B cell (primary cell): ENCODE results near the gene DGKZ. TPM values are rescaled to one million over a fixed set of nuclear protein-coding genes. Genes with fewer than 3 reads are reported as not detected.

Experiments used
- ATAC-seq: fragments of 200-7000 bp; cut with Tn5 transposase; one replicate; pipeline ENCODE4 v1.10.0; 2021; ENCODE audit warnings: low read depth, mild to moderate bottlenecking, moderate number of reproducible peaks, moderate library complexity
- CTCF ChIA-PET: fragments of 350-600 bp; sonication (Branson Sonifier 250); formaldehyde crosslinking; loops from one replicate; lab custom pipeline; 2021; ENCODE audit warnings: antibody characterized with exemption, inconsistent platforms; lab: Charles Lee
- POLR2A ChIA-PET: fragments of 350-600 bp; sonication (Branson Sonifier 250); formaldehyde crosslinking; loops from one replicate; lab custom pipeline; 2021; ENCODE audit warnings: antibody characterized with exemption; lab: Charles Lee
- DNase-seq: peaks from one replicate; pipeline ENCODE4 v3.0.0; 2013
- H2AFZ ChIP-seq: 2 replicates; pipeline ENCODE4 v1.6.1; 2012; ENCODE audit warnings: mild to moderate bottlenecking, low read depth, low read length; ENCODE audit not compliant: insufficient read depth, poor library complexity, severe bottlenecking
- H3K27ac ChIP-seq, 2 donors: 1 replicate in 1 of 2; 2 replicates in 1 of 2; pipeline ENCODE4 v1.5.1; 2012 to 2013; ENCODE audit warnings: low read length in 2 of 2, mild to moderate bottlenecking in 2 of 2, moderate library complexity in 1 of 2
- H3K27me3 ChIP-seq, 4 experiments: fragments of 200-600 bp in 1 of 4; sonication (generic) in 1 of 4; replicated peaks in 1 of 4; 1 replicate in 2 of 4; 2 replicates in 2 of 4; pipeline versions ENCODE4 v1.6.1 to v1.7.0; 2013 to 2016; ENCODE audit warnings: low read length in 3 of 4, mild to moderate bottlenecking in 2 of 4, mixed read lengths in 1 of 4, moderate library complexity in 1 of 4; ENCODE audit not compliant: insufficient read depth in 4 of 4, control insufficient read depth in 3 of 4; ENCODE audit errors: control extremely low read depth in 1 of 4
- H3K36me3 ChIP-seq, 2 experiments: replicated peaks in 1 of 2; 1 replicate in 1 of 2; 2 replicates in 1 of 2; pipeline versions ENCODE4 v1.6.1 to v1.7.1; 2013; ENCODE audit warnings: low read length in 1 of 2; ENCODE audit not compliant: insufficient read depth in 2 of 2, control insufficient read depth in 1 of 2; ENCODE audit errors: control extremely low read depth in 1 of 2, extremely low read depth in 1 of 2
- H3K4me1 ChIP-seq, 2 donors: fragments of 200-600 bp in 1 of 2; sonication (generic) in 1 of 2; 1 replicate in 1 of 2; 2 replicates in 1 of 2; pipeline versions ENCODE4 v1.5.1 to v1.6.1; 2013 to 2017; ENCODE audit warnings: low read length in 2 of 2; ENCODE audit not compliant: control insufficient read depth in 2 of 2, insufficient read depth in 2 of 2
- H3K4me2 ChIP-seq: replicated peaks from 2 replicates; pipeline ENCODE3; 2012; ENCODE audit warnings: mild to moderate bottlenecking, low read depth, low read length; ENCODE audit not compliant: poor library complexity, severe bottlenecking
- H3K4me3 ChIP-seq, 5 experiments: fragments of 200-600 bp in 1 of 5; sonication (generic) in 1 of 5; 1 replicate in 3 of 5; 2 replicates in 2 of 5; pipeline versions ENCODE4 v1.5.1 to v1.7.0; 2011 to 2016; ENCODE audit warnings: low read length in 4 of 5, mild to moderate bottlenecking in 4 of 5, low read depth in 2 of 5, control low read depth in 1 of 5, moderate library complexity in 1 of 5; ENCODE audit not compliant: insufficient read depth in 1 of 5; ENCODE audit errors: control extremely low read depth in 1 of 5, extremely low read depth in 1 of 5
- H3K79me2 ChIP-seq: fragments of 200-600 bp; sonication (generic); one replicate; pipeline ENCODE4 v1.6.0; 2016; ENCODE audit warnings: low read length; ENCODE audit not compliant: control insufficient read depth, insufficient read depth
- H3K9ac ChIP-seq: fragments of 200-600 bp; sonication (generic); 2 replicates; pipeline ENCODE4 v1.6.1; 2017; ENCODE audit warnings: mild to moderate bottlenecking, low read length, moderate library complexity
- H3K9me3 ChIP-seq, 3 donors: one replicate each; pipeline versions ENCODE4 v1.6.1 to v1.7.1; 2013; ENCODE audit warnings: low read length in 2 of 3; ENCODE audit not compliant: control insufficient read depth in 2 of 3, insufficient read depth in 1 of 3; ENCODE audit errors: control extremely low read depth in 1 of 3
- H4K20me1 ChIP-seq: 2 replicates; pipeline ENCODE4 v1.6.0; 2012; ENCODE audit warnings: mild to moderate bottlenecking, low read length; ENCODE audit not compliant: insufficient read depth, control insufficient read depth, poor library complexity, severe bottlenecking
- H3K27ac Mint-ChIP-seq: one replicate; pipeline ENCODE4 v1.8.0; 2021; ENCODE audit warnings: mixed read lengths
- H3K27me3 Mint-ChIP-seq: one replicate; pipeline ENCODE4 v1.8.0; 2021; ENCODE audit warnings: mixed read lengths
- H3K4me1 Mint-ChIP-seq: one replicate; pipeline ENCODE4 v1.8.0; 2021; ENCODE audit warnings: mixed read lengths
- H3K4me3 Mint-ChIP-seq: one replicate; pipeline ENCODE4 v1.8.0; 2021; ENCODE audit warnings: mixed read lengths
- H3K9me3 Mint-ChIP-seq: one replicate; pipeline ENCODE4 v1.8.0; 2022; ENCODE audit warnings: mixed read lengths; ENCODE audit not compliant: insufficient read depth
- CTCF ChIP-seq: fragments of 200-600 bp; IDR thresholded peaks from one replicate; pipeline ENCODE4 v1.8.0; 2022; ENCODE audit warnings: antibody characterized with exemption, mild to moderate bottlenecking
- EZH2 ChIP-seq: IDR thresholded peaks from 2 replicates; pipeline ENCODE4 v1.6.1; 2012; ENCODE audit warnings: borderline replicate concordance, low read depth, mild to moderate bottlenecking, moderate library complexity, low read length; ENCODE audit not compliant: insufficient read depth, poor library complexity, severe bottlenecking
- WGBS: methylation state at CpG from one replicate; pipeline ENCODE4 v1.1.5; 2013; ENCODE audit warnings: missing lambda C conversion rate; ENCODE audit not compliant: insufficient coverage; 5-methylcytosine and 5-hydroxymethylcytosine counted together
- intact Hi-C: fragments of 100-400 bp; cut with micrococcal nuclease; formaldehyde crosslinking; loops from one replicate; pipeline ENCODE4 v1.10.0; 2022
- polyA plus RNA-seq: library from polyadenylated mRNA; depleted of rRNA; stranded (reverse); fragments of >200 nt; gene quantifications from 2 replicates; pipeline ENCODE4 v1.2.3, GENCODE V29; 2012
- total RNA-seq, 2 donors: library from RNA; stranded (reverse); fragments of 120-200 nt in 1 of 2; gene quantifications; 1 replicate in 1 of 2; 2 replicates in 1 of 2; pipeline versions ENCODE4 v1.2.3 to v1.2.4, GENCODE V29; 2013 to 2022

Gene DGKZ
- total and polyA plus RNA-seq, 2 donors (not counting 1 experiment from before 2014, with no cell fraction given) = 56.6 to 79.5 TPM

GRCh38 chr11:46362156-46363030, 15.1 kb downstream of the DGKZ start:
- ChIA-PET CTCF (interaction anchor here (1.4 kb wide), 1 partner anchor 123 kb away, joined by 3 read pairs; no protein-coding TSS in a partner anchor), POLR2A (no interaction called here)
- peaks cover 53% of the 10 kb centered on the region for H3K79me2 ChIP-seq
- no peaks in the 10 kb centered on the region for H3K9me3 Mint-ChIP-seq
- H3K4me3 ChIP-seq = no peak overlapping the region
- ATAC-seq = no peak
- intact Hi-C loops = no loop called here
- 63% methylated on average over 20 of the region's 20 CpGs for WGBS
- no peak overlapping the region for H2AFZ ChIP-seq
- no peaks in the 10 kb centered on the region for H3K36me3 ChIP-seq
- no peaks in the 10 kb centered on the region for H3K9me3 ChIP-seq
- peak overlapping the region; percentile 90 for H3K4me2 ChIP-seq
- DNase-seq = no peak
- no peaks in the 10 kb centered on the region for H3K27me3 ChIP-seq
- peaks cover 19 to 30% of the 10 kb centered on the region in 2 donors for H3K4me1 ChIP-seq
- H3K9ac ChIP-seq = peak overlapping the region; percentile 62
- no peak overlapping the region for H3K27ac ChIP-seq
- peaks cover 25% of the 10 kb centered on the region for H3K4me1 Mint-ChIP-seq
- peak overlapping the region; percentile 84 for H3K4me3 Mint-ChIP-seq
- no peak overlapping the region for H3K27ac Mint-ChIP-seq
- peaks cover 70% of the 10 kb centered on the region for H4K20me1 ChIP-seq
- H3K27me3 Mint-ChIP-seq = no peaks in the 10 kb centered on the region
- no peak for TF ChIP-seq EZH2
- TF ChIP-seq CTCF = no peak

GRCh38 chr11:46363031-46363407, 15.8 kb downstream of the DGKZ start:
- CTCF ChIA-PET = interaction anchor here (1.4 to 1.9 kb wide), 2 partner anchors 10 to 124 kb away, joined by 3 to 4 read pairs; no protein-coding TSS in a partner anchor
- peaks cover 27% of the 10 kb centered on the region for H3K4me1 Mint-ChIP-seq

More at GRCh38 chr11:46363031-46363407, 15.8 kb downstream of the DGKZ start:
- H3K27ac Mint-ChIP-seq = no peak overlapping the region
- no peak overlapping the region for H3K27ac ChIP-seq
- H3K27me3 ChIP-seq = no peaks in the 10 kb centered on the region
- H3K36me3 ChIP-seq = no peaks in the 10 kb centered on the region
- intact Hi-C loops = no loop called here
- peaks cover 48% of the 10 kb centered on the region for H3K79me2 ChIP-seq
- H3K4me1 ChIP-seq = peaks cover 19 to 30% of the 10 kb centered on the region in 2 donors
- no peak for ATAC-seq
- H4K20me1 ChIP-seq = peaks cover 69% of the 10 kb centered on the region
- WGBS = 78% methylated on average over 9 of the region's 9 CpGs
- H3K9me3 Mint-ChIP-seq = no peaks in the 10 kb centered on the region
- H3K4me3 Mint-ChIP-seq = peak overlapping the region; percentile 37
- H3K4me3 ChIP-seq = no peak overlapping the region
- POLR2A ChIA-PET = no interaction called here
- no peaks in the 10 kb centered on the region for H3K9me3 ChIP-seq
- TF ChIP-seq CTCF (no peak), EZH2 (no peak)
- no peak overlapping the region for H3K4me2 ChIP-seq
- no peak overlapping the region for H2AFZ ChIP-seq
- no peak for DNase-seq
- no peaks in the 10 kb centered on the region for H3K27me3 Mint-ChIP-seq
- no peak overlapping the region for H3K9ac ChIP-seq
